ENCODE data around the gene EYA3. TPM values are rescaled to one million over a fixed set of nuclear protein-coding genes. Genes with fewer than 3 reads are reported as not detected.

The EYA3 gene
- total and polyA plus RNA-seq, 2 donors (not counting 3 experiments of a cell fraction or from before 2014, with no cell fraction given), result 12.7 to 33.0 TPM

GRCh38 chr1:28114844-28115243 is 26.4 kb upstream of the EYA3 start:
- Histone ChIP-seq H3K27ac (ENCODE audit: insufficient read depth, low read depth, low read length) (no peak overlapping the region), H3K36me3 (ENCODE audit: control insufficient read depth in 2 of 2, extremely low read depth in 1 of 2, insufficient read depth in 2 of 2, low read length in 2 of 2) (no peaks in the 10 kb centered on the region), H2AFZ (ENCODE audit: low read depth, low read length) (no peak overlapping the region), H3K4me1 (ENCODE audit: control insufficient read depth, extremely low read depth, insufficient read depth, low read length) (peaks cover 21% of the 10 kb centered on the region), H3K9ac (replicated peaks; ENCODE audit: extremely low read depth, insufficient read depth, low read length) (no peak overlapping the region), H3K4me2 (ENCODE audit: insufficient read depth, low read length) (no peak overlapping the region), H3K27me3 (ENCODE audit: control insufficient read depth in 2 of 2, insufficient read depth in 2 of 2, low read length in 2 of 2) (no peaks in the 10 kb centered on the region), H3K4me3 (replicated peaks in 1 of 3; ENCODE audit: insufficient read depth in 1 of 3, low read depth in 1 of 3, low read length in 3 of 3) (no peak overlapping the region), H3K9me1 (replicated peaks; ENCODE audit: control insufficient read depth, extremely low read depth, insufficient read depth, low read length) (no peaks in the 10 kb centered on the region), H4K20me1 (replicated peaks; ENCODE audit: control insufficient read depth, extremely low read depth, insufficient read depth, low read length) (no peaks in the 10 kb centered on the region), H3K9me3 (replicated peaks; ENCODE audit: control insufficient read depth, insufficient read depth, low read length) (no peaks in the 10 kb centered on the region), H3K79me2 (ENCODE audit: control insufficient read depth, insufficient read depth, low read length) (no peaks in the 10 kb centered on the region)
- ChIA-PET CTCF (interaction anchor here (0.7 to 1.8 kb wide), 2 partner anchors 39 to 94 kb away, joined by 3 to 5 read pairs; no protein-coding TSS in a partner anchor), POLR2A (no interaction called here)
- intact Hi-C loops (cut with micrococcal nuclease), result loop anchor here (5.0 kb wide), 1 partner anchor 47 kb away; no protein-coding TSS in a partner anchor
- dilution Hi-C loops (cut with MboI; ENCODE audit: extremely low pct_ligation_motif_present, low sequenced_read_pairs), result no loop called here
- no peak for FAIRE-seq
- BruUV-seq (replicated peaks), result no TSS peak
- DNase-seq (ENCODE audit: low read depth, low spot score), result no peak
- TF ChIP-seq POLR2AphosphoS5 (IDR thresholded peaks at IDR 0.05; ENCODE audit: insufficient read depth, low read depth, low read length) (no peak), JUN (IDR thresholded peaks at IDR 0.05; ENCODE audit: borderline replicate concordance, insufficient read depth, insufficient read length, low read depth) (no peak), CTCF (IDR thresholded peaks at IDR 0.05; ENCODE audit: extremely low read depth in 1 of 2, insufficient read depth in 1 of 2, low read depth in 1 of 2, low read length in 2 of 2) (no peak), FOS (IDR thresholded peaks at IDR 0.05; ENCODE audit: borderline replicate concordance, insufficient read depth, low read length) (no peak), GATA2 (IDR thresholded peaks at IDR 0.05; ENCODE audit: insufficient read depth, insufficient read length, low read depth, low read length) (no peak), MYC (IDR thresholded peaks at IDR 0.05; ENCODE audit: low read depth, low read length) (no peak), EZH2 (IDR thresholded peaks at IDR 0.05; ENCODE audit: borderline replicate concordance, low read depth, low read length, severe bottlenecking) (no peak), POLR2A (IDR thresholded peaks at IDR 0.05; ENCODE audit: low read depth, low read length) (no peak), MAX (IDR thresholded peaks at IDR 0.05; ENCODE audit: insufficient read depth, insufficient read length) (no peak)

Data from endothelial cell of umbilical vein (primary cell).